Progenitor cell of endocrine pancreas (in vitro differentiated cells): ENCODE data around the gene TMEM120A. TPM values are rescaled to one million over a fixed set of nuclear protein-coding genes. Genes with fewer than 3 reads are reported as not detected.

Experiments used
- DNase-seq: peaks from one replicate; pipeline ENCODE4 v3.0.0; 2021; ENCODE audit warnings: low spot score; ENCODE audit not compliant: unreplicated experiment
- H3K27ac Mint-ChIP-seq: 2 replicates; pipeline ENCODE4 v1.8.0; 2021; ENCODE audit warnings: mild to moderate bottlenecking, moderate library complexity, mixed read lengths
- H3K27me3 Mint-ChIP-seq: 2 replicates; pipeline ENCODE4 v1.8.0; 2021; ENCODE audit warnings: mixed read lengths
- H3K36me3 Mint-ChIP-seq: 2 replicates; pipeline ENCODE4 v1.8.0; 2022; ENCODE audit warnings: mixed read lengths; ENCODE audit not compliant: insufficient read depth
- H3K4me1 Mint-ChIP-seq: 2 replicates; pipeline ENCODE4 v1.8.0; 2021; ENCODE audit warnings: low read depth, mixed read lengths
- H3K4me3 Mint-ChIP-seq: 2 replicates; pipeline ENCODE4 v1.8.0; 2021; ENCODE audit warnings: low read depth, mild to moderate bottlenecking, moderate library complexity, mixed read lengths
- H3K9me3 Mint-ChIP-seq: 2 replicates; pipeline ENCODE4 v1.8.0; 2021; ENCODE audit warnings: low read depth, mixed read lengths
- CTCF ChIP-seq: fragments of 200-600 bp; sonication (generic); IDR thresholded peaks from one replicate; pipeline ENCODE4 v1.5.0; 2021; ENCODE audit warnings: antibody characterized with exemption, mild to moderate bottlenecking; ENCODE audit not compliant: unreplicated experiment
- total RNA-seq: library from RNA; stranded (reverse); gene quantifications from 2 replicates; pipeline ENCODE4 v1.2.1, GENCODE V29; 2021

TMEM120A gene
- total RNA-seq, 1 donor from 2014 or later = 35.7 TPM

- TF ChIP-seq CTCF = no peak
- Mint-ChIP-seq H3K9me3 (no peaks in the 10 kb centered on the region), H3K27ac (no peak overlapping the region), H3K27me3 (no peaks in the 10 kb centered on the region), H3K4me3 (no peak overlapping the region), H3K4me1 (peaks cover 7% of the 10 kb centered on the region), H3K36me3 (peaks cover 4% of the 10 kb centered on the region)
- no peak for DNase-seq
Measured at GRCh38 chr7:75943864-75944263, 50.5 kb downstream of the TMEM120A start.

GRCh38 chr7:75938921-75939320, 55.5 kb downstream of the TMEM120A start:
- TF ChIP-seq CTCF = no peak
- no peak overlapping the region for H3K27ac Mint-ChIP-seq
- DNase-seq = no peak

GRCh38 chr7:75937958-75938786, 56.2 kb downstream of the TMEM120A start:
- Mint-ChIP-seq H3K27ac (peak overlapping the region; percentile 62), H3K9me3 (peaks cover 8% of the 10 kb centered on the region), H3K36me3 (peaks cover 5% of the 10 kb centered on the region), H3K4me3 (no peak overlapping the region), H3K27me3 (no peaks in the 10 kb centered on the region), H3K4me1 (peaks cover 7% of the 10 kb centered on the region)
- no peak for TF ChIP-seq CTCF
- DNase-seq = no peak

More at GRCh38 chr7:75938921-75939320, 55.5 kb downstream of the TMEM120A start:
- Mint-ChIP-seq H3K9me3 (peaks cover 4% of the 10 kb centered on the region), H3K27me3 (no peaks in the 10 kb centered on the region), H3K4me1 (peaks cover 4% of the 10 kb centered on the region), H3K4me3 (no peak overlapping the region), H3K36me3 (peaks cover 3% of the 10 kb centered on the region)

Other genes with a start within 250 kb of the TMEM120A start
- gene CCL26, start 222.4 kb downstream of the TMEM120A start, total RNA-seq = not detected in 2 replicates
- gene CCL24, start 180.8 kb downstream of the TMEM120A start, total RNA-seq = not detected in 2 replicates
- gene RHBDD2, start 115.6 kb downstream of the TMEM120A start, total RNA-seq = 62.9 and 64.6 TPM in 2 replicates
- gene POR, start 79.4 kb downstream of the TMEM120A start, total RNA-seq = 87.2 and 91.5 TPM in 2 replicates
- gene STYXL1, start 53.4 kb upstream of the TMEM120A start, total RNA-seq = 48.5 and 49.7 TPM in 2 replicates
- gene MDH2, start 53.5 kb upstream of the TMEM120A start, total RNA-seq = 119 and 122 TPM in 2 replicates
- 2.5 and 3.3 TPM in 2 replicates for gene SRRM3, start 207.3 kb upstream of the TMEM120A start, total RNA-seq